SK-N-SH treated with all-trans-retinoic acid at 6 μM for 48 hours (cell line): ENCODE measurements around the gene CDX1.

Experiments used
- ARNTL ChIP-seq: fragments of 450-650 bp; formaldehyde crosslinking; IDR thresholded peaks from 2 replicates; pipeline ENCODE4 v1.5.0; 2020; ENCODE audit warnings: low read depth, mild to moderate bottlenecking, moderate library complexity, borderline replicate concordance
- ESRRG ChIP-seq: fragments of 250-450 bp; sonication (Bioruptor Pico); IDR thresholded peaks from 2 replicates; pipeline ENCODE4 v1.6.1; 2021; ENCODE audit warnings: mild to moderate bottlenecking
- GLIS3 ChIP-seq: fragments of 250-450 bp; sonication (Bioruptor Pico); IDR thresholded peaks from 2 replicates; pipeline ENCODE4 v1.5.0; 2020; ENCODE audit warnings: mild to moderate bottlenecking, moderate library complexity
- PATZ1 ChIP-seq: fragments of 250-450 bp; sonication (Bioruptor Pico); IDR thresholded peaks from 2 replicates; pipeline ENCODE4 v1.8.0; 2020; ENCODE audit warnings: mild to moderate bottlenecking, moderate library complexity, borderline replicate concordance
- RARB ChIP-seq: fragments of 250-450 bp; sonication (Bioruptor Pico); IDR thresholded peaks from 2 replicates; pipeline ENCODE4 v1.8.0; 2021; ENCODE audit warnings: mild to moderate bottlenecking, moderate library complexity
- TOX ChIP-seq: fragments of 250-450 bp; sonication (Bioruptor Pico); IDR thresholded peaks from 2 replicates; pipeline ENCODE4 v1.8.0; 2021; ENCODE audit warnings: mild to moderate bottlenecking, moderate library complexity, borderline replicate concordance
- ZFP30 ChIP-seq: fragments of 450-650 bp; formaldehyde crosslinking; IDR thresholded peaks from 2 replicates; pipeline ENCODE4 v1.5.0; 2022; ENCODE audit warnings: mild to moderate bottlenecking, moderate library complexity
- ZNF8 ChIP-seq: fragments of 450-650 bp; formaldehyde crosslinking; IDR thresholded peaks from 2 replicates; pipeline ENCODE4 v1.5.0; 2020; ENCODE audit warnings: mild to moderate bottlenecking, moderate library complexity
- TF ChIP-seq, protein P1 (sequence below): fragments of 250-450 bp; sonication (Bioruptor Pico); IDR thresholded peaks from 2 replicates; pipeline ENCODE4 v1.5.1; 2020; ENCODE audit warnings: low read depth, mild to moderate bottlenecking, moderate library complexity

GRCh38 chr5:150190987-150191386, 24.4 kb downstream of the CDX1 start:
- TF ChIP-seq TOX (no peak), PATZ1 (CRISPR knock-in tag) (no peak), ZNF8 (CRISPR knock-in tag) (no peak), GLIS3 (no peak), RARB (CRISPR knock-in tag) (no peak), ZFP30 (CRISPR knock-in tag) (no peak), ESRRG (no peak), ARNTL (CRISPR knock-in tag) (no peak)
- TF ChIP-seq, protein P1, sequence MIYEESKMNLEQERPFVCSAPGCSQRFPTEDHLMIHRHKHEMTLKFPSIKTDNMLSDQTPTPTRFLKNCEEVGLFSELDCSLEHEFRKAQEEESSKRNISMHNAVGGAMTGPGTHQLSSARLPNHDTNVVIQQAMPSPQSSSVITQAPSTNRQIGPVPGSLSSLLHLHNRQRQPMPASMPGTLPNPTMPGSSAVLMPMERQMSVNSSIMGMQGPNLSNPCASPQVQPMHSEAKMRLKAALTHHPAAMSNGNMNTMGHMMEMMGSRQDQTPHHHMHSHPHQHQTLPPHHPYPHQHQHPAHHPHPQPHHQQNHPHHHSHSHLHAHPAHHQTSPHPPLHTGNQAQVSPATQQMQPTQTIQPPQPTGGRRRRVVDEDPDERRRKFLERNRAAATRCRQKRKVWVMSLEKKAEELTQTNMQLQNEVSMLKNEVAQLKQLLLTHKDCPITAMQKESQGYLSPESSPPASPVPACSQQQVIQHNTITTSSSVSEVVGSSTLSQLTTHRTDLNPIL (CRISPR knock-in tag) = no peak
